ENCODE results near the gene EIF2S3.

EIF2S3 gene

DNA sequence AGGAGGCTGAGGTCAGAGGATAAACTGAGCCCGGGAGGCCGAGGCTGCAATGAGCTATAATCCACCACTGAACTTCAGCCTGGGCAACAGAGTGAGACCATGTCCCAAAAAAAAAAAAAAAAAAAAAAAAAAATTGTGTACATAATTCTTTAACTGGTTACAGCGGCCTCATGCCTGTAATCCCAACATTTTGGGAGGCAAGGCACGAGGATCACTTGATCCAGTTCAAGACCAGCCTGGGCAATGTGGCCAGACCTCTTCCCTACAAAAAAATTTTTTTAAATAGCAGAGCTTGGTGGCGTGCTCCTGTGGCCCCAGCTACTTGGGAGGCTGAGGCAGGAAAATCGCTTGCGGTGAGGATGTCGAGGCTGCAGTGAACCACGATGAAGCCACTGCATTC is 37.1 kb upstream of the EIF2S3 start:
- H3K27me3 ChIP-seq (replicated peaks): no peaks in the 10 kb centered on the region
- in situ Hi-C loops (cut with HindIII; ENCODE audit: low pct_ligation_motif_present, low sequenced_read_pairs): no loop called here
- H3K27ac ChIP-seq: no peak overlapping the region
- TF ChIP-seq, protein P1, sequence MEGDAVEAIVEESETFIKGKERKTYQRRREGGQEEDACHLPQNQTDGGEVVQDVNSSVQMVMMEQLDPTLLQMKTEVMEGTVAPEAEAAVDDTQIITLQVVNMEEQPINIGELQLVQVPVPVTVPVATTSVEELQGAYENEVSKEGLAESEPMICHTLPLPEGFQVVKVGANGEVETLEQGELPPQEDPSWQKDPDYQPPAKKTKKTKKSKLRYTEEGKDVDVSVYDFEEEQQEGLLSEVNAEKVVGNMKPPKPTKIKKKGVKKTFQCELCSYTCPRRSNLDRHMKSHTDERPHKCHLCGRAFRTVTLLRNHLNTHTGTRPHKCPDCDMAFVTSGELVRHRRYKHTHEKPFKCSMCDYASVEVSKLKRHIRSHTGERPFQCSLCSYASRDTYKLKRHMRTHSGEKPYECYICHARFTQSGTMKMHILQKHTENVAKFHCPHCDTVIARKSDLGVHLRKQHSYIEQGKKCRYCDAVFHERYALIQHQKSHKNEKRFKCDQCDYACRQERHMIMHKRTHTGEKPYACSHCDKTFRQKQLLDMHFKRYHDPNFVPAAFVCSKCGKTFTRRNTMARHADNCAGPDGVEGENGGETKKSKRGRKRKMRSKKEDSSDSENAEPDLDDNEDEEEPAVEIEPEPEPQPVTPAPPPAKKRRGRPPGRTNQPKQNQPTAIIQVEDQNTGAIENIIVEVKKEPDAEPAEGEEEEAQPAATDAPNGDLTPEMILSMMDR (IDR thresholded peaks at IDR 0.05; ENCODE audit: low read depth, low read length, missing control alignments): no peak
- H3K4me3 ChIP-seq (ENCODE audit: low read depth, low read length): no peak overlapping the region
- no peaks in the 10 kb centered on the region for H3K36me3 ChIP-seq (replicated peaks)
- no peak for DNase-seq

DNA sequence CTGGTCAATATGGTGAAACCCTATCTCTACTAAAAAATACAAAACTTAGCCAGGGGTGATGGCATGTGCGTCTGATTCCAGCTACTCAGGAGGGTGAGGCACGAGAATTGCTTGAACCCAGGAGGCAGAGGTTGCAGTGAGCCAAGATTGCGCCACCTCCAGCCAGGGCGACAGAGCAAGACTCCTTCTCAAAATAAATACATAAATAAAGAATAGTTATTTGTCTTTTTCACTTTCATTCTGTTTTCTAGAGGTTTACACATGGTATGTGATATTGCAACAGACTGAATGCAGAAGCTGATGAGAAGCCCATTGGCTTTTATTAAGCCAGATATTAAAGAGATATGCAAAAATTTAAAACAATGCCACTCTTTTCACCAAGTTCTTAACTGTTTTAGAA is 35.9 kb upstream of the EIF2S3 start:
- DNase-seq: no peak
- Histone ChIP-seq H3K36me3 (replicated peaks) (no peaks in the 10 kb centered on the region), H3K27ac (no peak overlapping the region), H3K27me3 (replicated peaks) (no peaks in the 10 kb centered on the region), H3K4me3 (ENCODE audit: low read depth, low read length) (no peak overlapping the region)
- in situ Hi-C loops (cut with HindIII; ENCODE audit: low pct_ligation_motif_present, low sequenced_read_pairs): no loop called here
- TF ChIP-seq, protein P1 (IDR thresholded peaks at IDR 0.05; ENCODE audit: low read depth, low read length, missing control alignments): no peak

- in situ Hi-C loops (cut with HindIII; ENCODE audit: low pct_ligation_motif_present, low sequenced_read_pairs): no loop called here
- H3K27ac ChIP-seq: no peak overlapping the region
- no peak for DNase-seq
Observed at GRCh38 chrX:24019448-24019847, 35.3 kb upstream of the EIF2S3 start.

GRCh38 chrX:24020306-24020876 is 34.4 kb upstream of the EIF2S3 start:
- in situ Hi-C loops (cut with HindIII; ENCODE audit: low pct_ligation_motif_present, low sequenced_read_pairs): no loop called here
- Histone ChIP-seq H3K36me3 (replicated peaks) (no peaks in the 10 kb centered on the region), H3K4me3 (ENCODE audit: low read depth, low read length) (no peak overlapping the region), H3K27me3 (replicated peaks) (no peaks in the 10 kb centered on the region), H3K27ac (no peak overlapping the region)
- no peak for DNase-seq
- TF ChIP-seq, protein P1 (IDR thresholded peaks at IDR 0.05; ENCODE audit: low read depth, low read length, missing control alignments): no peak

More at GRCh38 chrX:24019448-24019847, 35.3 kb upstream of the EIF2S3 start:
- Histone ChIP-seq H3K27me3 (replicated peaks) (no peaks in the 10 kb centered on the region), H3K4me3 (ENCODE audit: low read depth, low read length) (no peak overlapping the region), H3K36me3 (replicated peaks) (no peaks in the 10 kb centered on the region)
- TF ChIP-seq, protein P1 (IDR thresholded peaks at IDR 0.05; ENCODE audit: low read depth, low read length, missing control alignments): no peak

GRCh38 chrX:24023544-24023943 is 31.2 kb upstream of the EIF2S3 start:
- TF ChIP-seq, protein P1 (IDR thresholded peaks at IDR 0.05; ENCODE audit: low read depth, low read length, missing control alignments): no peak
- H3K27ac ChIP-seq: no peak overlapping the region
- in situ Hi-C loops (cut with HindIII; ENCODE audit: low pct_ligation_motif_present, low sequenced_read_pairs): no loop called here
- DNase-seq: no peak
- no peaks in the 10 kb centered on the region for H3K27me3 ChIP-seq (replicated peaks)
- peak overlapping the region; percentile 59 for H3K4me3 ChIP-seq (ENCODE audit: low read depth, low read length)
- H3K36me3 ChIP-seq (replicated peaks): no peaks in the 10 kb centered on the region

Data from brain microvascular endothelial cell (primary cell).